AG08396 (cell line): ENCODE results near the gene TRIM29.
A peak's percentile ranks its signal among the peaks of the same experiment; 100 is the strongest.
"Not testable (repeated sequence)": the region's sequence is repeated elsewhere in the genome, so short reads cannot be mapped to it uniquely, and the experiment has no call there.

ENCODE experiments used
- DNase-seq: peaks from one replicate; pipeline ENCODE4 v3.0.0; 2012; ENCODE audit warnings: low spot score, mixed read lengths

TRIM29 gene

DNA sequence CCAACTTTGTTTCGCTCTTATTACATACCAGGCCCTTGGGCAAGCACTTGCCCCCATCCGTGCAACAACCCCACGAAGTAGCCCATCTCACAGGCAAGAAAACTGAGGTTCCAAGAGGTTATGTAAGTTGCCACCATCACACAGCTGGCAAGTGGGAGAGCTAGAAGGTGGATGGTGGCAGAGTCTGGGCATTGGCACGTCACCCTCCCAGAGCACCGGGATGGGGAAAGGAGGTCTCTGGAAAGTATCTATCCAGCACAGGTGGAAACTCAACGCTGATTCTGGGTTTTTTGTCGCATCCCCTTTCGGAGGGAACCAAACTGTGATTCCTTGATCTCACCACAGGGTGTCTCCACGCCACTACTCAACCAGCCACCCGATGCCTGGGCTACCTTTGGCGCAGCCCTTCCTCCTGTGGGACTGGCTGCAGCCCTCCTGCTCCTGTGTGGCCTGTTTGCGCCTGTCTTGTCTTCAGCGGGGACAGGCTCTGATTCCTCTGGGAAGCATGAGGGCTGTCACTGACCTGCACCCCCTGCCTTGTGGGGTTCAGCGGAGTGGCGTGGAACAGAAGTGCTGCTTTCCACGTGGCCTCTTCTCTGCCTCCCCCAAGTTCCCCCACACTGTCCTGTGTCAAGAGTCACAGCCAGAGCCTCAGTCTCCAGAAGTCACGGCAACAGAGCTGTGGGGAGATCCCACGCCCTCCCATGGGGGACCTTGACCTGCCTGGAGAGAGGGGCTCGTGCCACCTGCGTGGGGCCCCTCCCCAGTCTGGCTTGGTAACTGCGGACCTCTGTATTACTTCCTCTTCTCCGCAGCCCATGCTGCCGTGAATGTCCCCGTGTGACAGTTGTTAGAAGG, 34.4 kb upstream of the TRIM29 start:
- peak; percentile 86 for DNase-seq

DNA sequence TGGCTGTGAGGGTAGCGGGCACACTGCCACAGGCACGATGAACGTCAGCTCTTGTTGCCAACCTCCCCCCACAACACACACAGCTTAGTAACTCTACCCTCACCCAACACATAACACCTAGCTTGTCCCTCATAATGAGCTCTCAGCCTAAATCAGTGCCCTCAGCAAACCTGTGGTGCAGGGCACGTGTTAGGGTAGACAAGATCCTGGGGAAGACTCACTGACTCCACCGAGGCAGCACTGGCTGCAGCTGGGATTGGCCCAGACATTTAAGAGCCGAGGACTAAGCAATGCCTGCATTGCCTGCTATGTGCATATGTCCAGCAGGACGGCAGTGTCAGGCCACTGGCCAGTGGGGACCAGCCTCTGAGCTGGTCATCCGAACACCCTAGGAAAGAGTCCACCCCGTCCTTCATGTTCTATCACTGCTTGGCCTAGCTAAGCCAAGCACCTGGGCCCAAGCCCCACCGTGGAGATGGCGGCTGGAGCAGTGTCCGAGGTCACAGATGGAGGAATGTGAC, 32.9 kb upstream of the TRIM29 start:
- DNase-seq = no peak

DNA sequence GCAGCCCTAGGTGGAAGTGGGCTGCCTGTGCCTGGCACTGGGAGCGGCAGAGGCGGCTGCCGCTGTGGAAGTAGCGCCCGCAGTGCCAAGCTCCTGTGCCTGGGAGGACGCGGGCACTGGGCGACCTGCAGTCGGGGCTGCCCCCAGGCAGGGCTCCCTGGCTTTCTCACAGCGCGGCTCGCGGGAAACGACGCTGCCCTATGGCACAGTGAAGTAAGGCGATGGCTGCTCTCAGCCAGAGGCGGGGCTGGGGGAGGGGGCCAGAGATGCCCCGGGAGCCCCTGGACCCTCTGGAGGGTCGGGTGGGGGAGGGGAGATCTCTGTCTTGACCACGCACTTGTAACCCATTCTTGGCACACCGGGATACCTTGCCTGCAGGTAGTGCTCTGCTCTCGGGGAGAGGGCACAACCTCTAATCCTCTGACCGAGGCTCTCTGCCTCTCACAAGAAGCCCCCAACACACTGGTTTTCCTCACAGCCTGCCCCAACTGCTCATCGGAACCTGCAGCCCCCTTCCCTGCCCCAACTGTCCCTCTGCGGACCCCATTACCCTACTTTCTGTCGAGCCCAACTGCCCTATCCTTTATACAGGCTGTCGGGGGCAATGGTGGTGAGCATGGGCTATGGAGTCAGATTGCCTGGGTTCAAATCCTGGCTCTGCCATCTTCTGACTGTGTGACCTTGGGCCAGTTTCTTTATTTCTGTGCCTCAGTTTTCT, 32.2 kb upstream of the TRIM29 start:
- peak; percentile 2 for DNase-seq

DNA sequence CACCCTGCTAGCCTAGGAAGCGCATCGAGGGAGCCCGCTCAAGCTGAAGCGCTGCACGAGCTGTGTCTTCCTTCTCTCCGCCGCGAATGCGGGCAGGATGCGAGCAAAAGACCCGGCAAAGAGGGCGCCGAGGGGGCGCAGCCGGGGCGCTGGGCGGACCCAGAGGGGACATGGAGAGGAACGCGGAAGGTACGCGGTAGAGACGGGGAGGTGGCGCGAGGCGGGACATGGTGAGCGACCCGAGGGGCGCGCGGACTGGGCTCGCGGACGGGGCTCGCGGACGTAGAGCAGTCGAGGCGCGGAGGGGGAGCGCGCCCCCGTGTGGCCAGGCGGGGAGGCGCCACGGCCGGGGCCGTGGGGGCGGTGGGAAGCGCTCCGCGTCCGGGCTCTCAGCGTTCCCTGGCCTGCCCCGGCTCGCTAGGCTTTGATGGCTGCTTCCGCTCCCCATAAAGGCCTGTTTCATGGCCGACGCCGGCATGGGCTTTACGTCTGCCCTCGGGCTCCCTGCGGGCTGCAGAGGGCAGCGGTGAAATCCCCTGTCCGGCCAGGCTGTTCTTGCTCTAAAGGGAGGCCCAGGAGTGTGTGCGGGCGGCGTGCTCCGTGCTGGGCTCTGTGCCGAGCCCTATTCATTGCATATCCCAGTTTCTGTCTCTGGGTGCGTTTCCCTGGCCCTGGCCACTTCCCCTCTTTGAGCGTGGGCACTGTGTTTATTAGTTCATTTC, 31.2 kb upstream of the TRIM29 start:
- DNase-seq = peak; percentile 90

DNA sequence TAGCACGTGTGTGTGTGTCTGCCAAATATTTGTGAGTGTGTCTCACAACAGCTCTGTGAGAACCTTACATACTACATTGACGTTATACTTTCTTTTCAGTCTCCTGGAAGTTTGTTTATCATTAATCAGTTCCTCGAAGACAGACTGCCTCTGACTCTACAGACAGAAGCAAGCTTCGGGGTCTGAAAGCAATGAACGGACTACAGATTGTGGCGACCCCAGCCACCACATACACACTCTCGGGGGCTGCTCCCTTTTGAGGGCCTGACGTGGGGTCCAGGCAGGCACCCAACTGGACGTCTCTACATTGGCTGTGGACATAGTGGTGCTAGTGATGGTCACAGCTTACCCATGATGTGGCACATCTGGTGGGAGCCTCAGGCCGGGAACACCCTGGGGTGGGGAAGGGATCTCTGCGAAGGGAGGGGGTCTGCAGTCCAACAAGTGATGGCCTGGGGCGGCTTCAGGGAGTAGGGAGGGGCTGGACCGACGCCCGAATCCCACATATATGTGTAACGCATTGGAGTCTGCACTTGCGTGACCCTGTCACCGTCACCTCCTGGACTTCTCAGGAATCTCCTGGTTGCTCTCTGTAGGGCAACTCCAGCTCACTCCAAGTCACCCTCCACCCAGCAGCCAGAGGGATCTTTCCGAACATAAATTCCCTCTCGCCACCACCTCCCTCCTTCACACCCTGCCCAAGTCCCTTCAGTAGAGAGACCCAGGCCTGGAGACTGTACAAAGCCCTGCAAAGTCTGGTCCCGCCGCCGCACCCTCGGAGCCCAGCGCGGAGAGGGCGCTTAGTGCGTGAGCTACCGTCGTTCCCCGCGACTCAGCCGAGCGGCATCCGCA, 30.4 kb upstream of the TRIM29 start:
- DNase-seq = no peak

DNA sequence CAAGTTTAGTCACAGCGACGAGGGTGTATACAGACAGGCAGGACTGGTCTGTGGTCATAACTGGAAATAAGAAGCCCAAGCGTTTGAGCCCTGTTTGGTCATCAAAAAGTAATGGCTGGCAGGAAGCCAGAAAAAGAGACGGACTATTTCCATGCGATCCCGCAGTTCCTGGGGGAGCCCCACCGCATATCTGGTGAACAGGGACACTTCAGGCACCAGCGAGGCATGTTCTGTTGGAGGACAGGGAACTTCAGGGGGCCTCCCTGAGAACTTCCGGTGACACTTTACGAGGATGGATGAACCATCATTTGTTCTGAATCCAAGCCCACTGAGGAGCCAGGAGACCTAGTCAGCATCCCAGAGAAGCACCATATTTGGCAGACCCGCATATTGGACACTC, 29.7 kb upstream of the TRIM29 start:
- no peak for DNase-seq

DNA sequence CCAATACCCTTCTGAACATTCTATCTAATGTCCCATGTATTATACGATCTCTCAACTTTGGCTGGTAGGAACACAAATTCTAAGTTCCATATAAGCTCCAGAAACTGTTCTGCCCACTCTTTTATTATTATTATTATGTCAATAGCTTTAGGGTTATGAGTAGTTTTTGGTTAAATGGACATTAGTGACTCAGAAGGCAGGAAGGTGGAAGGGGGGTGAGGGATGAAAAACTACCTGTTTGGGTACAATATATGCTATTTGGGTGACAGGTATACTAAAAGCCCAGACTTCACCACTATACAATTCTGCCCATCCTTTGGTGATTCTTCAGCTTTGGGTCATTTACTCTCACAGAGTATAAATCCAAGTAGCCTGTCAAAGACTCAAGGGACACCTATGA, 22.5 kb upstream of the TRIM29 start:
- no peak for DNase-seq

DNA sequence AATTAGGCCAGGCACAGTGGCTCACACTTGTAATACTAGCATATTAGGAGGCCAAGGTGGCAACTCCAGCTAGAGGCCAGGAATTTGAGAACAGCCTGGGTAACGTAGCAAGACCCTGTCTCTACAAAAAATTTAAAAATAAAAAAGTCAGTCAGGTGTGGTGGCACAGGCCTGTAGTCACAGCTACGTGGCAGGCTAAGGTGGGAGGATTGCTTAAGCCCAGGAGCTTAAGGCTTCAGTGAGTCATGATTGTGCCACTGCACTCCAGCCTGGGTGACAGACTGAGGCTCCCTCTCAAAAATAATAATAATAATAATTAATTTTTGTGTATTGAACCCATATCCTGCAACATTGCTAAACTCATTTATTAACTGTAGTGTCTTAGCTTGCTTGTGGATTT, 15.3 kb upstream of the TRIM29 start:
- no peak for DNase-seq

DNA sequence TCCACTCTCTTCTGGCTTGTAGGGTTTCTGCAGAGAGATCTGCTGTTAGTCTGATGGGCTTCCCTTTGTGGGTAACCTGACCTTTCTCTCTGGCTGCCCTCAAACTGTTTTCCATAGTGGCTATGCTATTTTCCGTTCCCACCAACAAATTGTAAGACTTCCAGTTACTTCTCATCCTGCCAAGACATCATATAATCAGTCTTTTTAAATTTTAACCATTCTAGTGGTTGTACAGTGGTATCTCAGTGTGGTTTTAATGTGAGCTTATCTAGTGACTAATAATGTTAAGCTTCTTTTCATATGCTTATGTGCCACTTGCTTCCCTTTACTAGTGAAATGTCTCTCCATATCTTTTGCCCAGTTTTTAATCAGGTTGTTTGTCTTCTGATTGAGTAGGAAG, 13.6 kb upstream of the TRIM29 start:
- DNase-seq = no peak

DNA sequence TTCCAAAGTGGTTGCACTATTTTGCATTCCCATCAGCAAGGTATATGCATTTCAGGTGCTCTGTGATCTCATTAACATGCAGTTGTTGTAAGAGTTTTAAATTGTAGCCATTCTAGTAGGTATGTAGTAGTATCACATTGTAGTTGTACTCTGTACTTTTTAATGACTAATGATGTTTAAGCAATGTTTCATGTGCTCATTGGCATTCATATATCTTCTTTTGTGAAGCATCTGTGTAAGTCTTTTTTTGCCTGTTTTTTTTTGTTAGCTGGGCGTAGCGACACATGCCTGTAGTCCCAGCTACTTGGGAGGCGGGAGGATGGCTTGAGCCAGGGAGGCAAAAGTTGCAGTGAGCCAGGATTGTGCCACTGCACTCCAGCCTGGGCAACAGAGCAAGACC, 11.3 kb upstream of the TRIM29 start:
- DNase-seq = no peak

DNA sequence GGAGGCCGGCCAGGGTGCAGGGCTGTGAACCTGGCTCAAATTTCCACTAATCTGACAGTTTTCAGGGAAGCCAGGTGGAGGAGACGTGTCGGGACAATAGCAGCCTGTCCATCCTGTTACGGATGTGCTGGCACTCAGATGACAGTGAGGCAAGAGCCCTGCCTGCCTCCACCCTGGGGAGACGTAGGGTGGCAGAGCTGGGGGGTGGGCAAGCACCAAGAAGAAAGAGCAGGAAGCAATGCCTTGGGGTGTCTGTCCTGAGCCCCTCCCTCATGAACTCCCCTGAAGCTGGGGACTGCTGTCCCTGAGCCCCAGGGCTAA, 10.0 kb upstream of the TRIM29 start:
- DNase-seq = peak; percentile 1

DNA sequence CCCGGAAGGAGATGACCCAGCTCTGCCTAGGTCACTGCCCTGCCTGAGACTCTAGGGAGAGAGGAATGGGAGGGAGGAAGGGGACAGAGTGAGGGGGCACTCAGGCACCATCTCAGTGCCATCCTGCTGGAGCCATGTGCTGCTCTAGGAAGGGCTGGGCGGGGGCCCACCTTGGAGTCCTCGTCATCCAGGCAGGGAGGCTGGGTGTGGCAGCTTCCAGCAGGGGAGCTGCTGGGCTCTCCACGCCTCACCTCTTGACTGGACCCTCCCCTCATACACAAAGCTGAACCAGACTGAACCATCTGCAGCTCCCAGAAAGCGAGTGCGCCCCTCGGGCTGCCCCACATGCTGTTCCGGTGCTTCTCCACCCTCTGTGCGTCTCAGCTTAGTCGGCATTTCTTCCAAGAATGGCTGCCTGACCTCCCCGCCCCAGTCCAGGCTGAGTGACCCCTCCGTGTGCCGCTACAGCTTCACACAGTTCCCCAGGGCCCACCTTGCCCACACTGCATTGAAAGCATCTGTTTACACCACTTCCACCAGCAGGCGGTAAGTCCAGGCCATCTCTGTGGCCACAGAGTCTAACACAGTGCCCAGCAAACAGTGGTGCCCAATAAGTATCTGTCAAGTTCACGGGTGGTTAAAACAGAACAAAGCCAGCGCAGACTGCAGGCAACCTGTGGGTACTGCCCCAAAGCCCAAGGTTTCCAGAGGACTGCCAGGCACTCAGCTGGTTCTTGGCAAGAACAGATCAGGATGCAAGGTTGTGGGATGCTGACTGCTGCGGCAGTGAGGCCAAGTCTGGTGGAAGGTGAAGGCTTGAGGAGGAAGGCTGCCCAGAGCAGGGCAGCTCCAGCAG, 9.4 kb upstream of the TRIM29 start:
- DNase-seq = peak; percentile 1

DNA sequence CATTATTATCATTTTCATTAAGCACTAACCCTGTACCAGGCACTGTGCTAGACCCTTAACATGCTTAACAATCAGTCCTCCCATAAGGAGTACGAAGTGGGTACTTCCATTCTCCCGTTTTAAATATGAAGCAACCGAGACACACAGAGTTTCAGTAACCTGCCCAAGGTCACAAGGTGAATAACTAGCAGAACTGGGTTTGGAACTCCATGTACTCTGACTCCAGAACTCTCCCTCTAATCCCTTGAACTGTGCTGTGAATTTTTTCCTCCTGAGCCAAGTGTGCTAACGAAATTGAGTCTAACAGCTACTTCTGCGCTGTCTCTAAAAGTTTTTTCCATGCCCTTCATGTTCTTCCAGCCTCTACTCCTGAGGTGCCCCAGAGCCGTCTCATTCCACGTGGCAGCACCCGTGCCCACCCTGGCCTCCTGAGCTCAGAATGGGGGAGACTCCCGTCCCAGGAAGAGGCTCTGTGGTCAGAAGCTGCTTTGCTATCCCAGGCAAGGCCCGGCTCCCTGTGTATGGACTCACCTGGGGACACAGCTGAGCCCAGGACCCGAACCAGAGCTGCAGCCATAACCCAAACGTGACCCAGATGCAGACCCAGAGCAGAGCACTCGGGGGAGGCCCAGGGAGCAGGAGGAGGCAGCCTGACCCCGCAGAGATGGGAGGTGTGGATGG, 8.6 kb upstream of the TRIM29 start:
- peak; percentile 1 for DNase-seq

DNA sequence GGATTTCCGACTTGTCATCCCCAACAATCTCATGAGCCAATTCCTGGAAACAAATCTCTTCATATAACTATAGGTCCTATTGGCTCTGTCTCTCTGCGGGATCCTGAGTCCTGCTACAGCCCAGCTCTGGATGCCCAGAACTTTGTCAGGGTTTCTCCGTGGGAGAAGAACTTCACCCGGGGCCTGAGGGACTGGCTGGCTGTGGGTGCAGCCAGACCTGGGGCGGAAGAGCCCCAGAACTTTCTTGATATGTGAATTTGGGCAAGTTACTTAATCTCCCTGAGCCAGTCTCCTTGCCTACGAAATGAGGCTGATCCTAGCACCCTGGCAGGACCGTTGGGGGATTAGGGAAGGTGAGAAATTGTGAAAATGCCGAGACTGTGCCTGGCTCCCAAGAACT, 6.6 kb upstream of the TRIM29 start:
- peak; percentile 1 for DNase-seq

DNA sequence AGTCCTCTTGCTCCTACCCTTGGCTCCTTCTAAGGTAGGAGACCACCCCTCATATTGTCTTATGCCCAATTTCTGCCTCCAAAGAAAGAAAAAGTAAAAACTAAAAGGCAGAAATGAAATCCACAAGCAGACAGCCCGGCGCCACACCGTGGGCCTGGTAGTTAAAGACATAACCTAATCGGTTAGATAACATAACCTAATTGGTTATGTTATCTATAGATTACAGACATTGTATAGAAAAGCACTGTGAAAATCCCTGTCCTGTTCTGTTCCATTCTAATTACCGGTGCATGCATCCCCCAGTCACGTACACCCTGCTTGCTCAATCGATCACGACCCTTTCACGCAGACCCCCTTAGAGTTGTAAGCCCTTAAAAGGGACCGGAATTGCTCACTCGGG, 5.6 kb upstream of the TRIM29 start:
- DNase-seq = not testable (repeated sequence)

DNA sequence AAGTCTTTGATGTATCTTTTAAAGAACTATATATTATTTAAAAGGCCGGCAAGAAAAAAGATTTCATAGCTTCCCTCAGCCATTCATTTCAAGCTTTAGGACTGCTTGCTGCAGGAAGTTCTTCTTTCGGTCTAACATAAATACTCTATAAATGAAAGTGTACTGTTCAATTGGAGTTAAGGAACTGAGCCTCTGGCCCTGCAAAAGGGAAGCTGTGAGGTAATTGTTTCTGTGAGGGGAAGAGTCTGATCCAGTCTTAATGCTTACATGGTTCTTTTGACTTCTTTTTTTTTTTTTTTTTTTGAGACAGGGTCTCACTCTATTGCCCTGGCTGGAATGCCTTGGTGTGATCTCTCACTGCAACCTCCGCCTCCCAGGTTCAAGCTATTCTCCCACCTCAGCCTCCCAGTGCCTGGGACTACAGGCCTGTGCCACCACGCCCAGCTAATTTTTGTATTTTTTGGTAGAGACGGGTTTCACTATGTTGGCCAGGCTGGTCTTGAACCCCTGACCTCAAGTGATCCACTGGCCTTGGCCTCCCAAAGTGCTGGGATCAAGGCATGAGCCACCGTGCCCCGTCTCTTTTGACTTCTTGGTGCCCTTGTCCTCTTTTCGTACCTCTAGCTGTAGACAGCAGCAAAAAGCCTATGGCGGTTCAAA, 4.7 kb upstream of the TRIM29 start:
- DNase-seq = no peak

DNA sequence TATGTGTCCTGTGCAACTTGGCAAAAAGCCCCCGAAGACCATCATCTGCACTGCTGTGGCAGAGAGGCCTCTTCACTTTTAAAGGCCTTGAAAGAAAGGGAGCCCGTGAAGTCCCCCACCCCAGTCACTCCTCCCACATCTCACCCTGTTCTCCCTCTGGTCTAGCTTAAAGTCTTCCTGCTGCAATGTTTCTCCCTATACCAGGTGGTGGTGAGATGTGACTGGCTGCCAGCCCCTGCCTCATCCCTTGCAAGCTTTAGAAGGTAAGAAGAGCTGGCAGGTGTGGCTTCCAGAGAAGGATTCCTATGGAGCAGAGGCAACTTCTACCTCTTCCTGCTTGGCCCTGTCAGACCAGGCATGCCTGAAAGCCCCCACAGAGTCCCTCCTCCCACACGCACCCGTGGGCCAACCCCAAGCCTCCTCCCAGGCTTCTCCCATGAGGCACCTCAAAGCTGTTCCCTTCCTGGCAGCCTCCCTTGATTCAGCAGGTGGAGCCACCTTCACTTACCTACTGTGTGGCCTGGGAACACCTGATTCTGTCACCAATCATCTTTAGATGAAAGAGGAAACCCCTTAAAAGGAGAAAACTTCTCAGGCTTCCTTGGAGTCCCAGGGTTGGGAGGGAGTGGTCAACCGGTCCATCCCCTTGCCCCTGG, 4.0 kb upstream of the TRIM29 start:
- DNase-seq = peak; percentile 2

DNA sequence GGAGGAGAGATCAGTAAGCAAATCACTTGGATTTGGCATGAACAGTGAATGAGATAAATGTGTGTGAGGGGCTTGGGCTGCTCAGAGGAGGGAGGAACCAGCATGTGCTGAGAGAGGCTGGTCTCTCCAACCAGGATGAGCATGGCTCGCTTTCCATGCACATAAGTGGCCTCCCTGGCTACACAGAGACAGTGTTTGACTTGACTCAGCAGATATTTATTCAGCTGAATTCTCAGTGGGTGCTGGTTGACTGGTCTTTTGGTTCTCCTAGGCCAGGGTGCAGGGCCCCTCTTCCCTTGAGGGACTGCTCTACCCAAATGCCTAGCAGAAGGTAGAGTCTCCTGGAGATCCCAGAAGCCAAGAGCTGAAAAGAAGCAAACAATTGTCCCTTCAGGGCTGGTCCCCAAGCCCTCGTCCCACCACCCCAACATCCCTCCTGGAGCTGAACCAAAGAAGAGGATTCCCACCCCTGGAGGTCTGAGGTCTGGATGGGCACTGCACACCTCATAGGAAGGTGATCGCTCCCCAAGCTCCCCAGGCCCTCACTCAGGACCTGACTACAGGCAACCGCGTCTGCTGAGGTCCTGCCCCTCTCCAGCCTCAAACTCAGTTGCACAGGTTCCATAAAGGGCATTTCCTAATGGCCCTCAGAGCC, 3.3 kb upstream of the TRIM29 start:
- DNase-seq = peak; percentile 1
